GM21737 (cell line): ENCODE measurements around the gene TBCE.
"Not testable (repeated sequence)": the region's sequence is repeated elsewhere in the genome, so short reads cannot be mapped to it uniquely, and the experiment has no call there.

Experiments used
- ATAC-seq: cut with Tn5 transposase; IDR thresholded peaks from one replicate; pipeline ENCODE4 v1.9.1; 2021; ENCODE audit warnings: mild to moderate bottlenecking, moderate library complexity; ENCODE audit not compliant: unreplicated experiment

The TBCE gene

DNA sequence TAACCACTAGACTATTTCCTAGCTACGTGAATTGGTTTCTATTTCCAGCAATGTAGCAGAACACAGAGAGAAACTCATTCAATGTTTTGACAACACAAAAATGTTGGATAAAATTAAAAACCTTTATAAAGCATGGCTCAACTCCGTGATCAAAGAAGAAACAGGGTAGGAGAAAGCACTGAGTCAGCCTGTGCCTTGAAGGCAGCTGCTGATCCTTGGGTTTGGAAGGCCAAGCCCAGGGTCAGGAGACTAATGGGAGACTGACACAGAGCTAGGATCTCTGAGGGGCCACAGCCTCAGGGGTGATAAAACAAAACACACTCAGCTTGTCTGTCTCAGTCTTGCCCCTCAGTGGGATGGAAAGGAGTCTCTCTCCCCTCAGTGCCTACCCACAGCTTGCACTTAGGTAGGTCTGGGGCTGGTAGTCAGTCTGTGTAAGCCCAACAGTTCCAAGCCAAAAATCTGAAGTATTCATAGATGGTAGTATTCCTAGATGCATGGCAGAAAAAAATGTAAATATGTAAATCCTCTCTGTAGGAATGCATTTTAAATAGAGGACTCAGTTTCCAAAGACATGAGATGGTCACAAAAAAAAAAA, 83.8 kb downstream of the TBCE start:
- ATAC-seq = no peak

DNA sequence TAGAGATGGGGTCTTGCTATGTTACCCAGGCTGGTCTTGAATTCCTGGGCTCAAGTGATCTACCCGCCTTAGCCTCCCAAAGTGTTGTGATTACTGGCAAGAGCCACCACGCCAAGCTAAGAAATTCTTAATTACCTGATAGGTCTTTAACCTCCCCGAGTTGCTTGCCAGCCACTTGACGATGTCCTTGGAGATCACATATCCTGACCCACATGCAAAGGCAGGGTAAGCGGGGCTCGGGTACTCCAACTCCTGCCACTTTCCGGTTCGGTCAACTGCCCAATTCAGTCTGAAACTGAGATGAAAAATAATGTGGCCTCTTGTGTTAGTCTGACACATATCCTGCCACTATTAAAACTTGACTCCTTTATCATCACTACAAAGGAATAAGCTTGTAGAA, 86.8 kb downstream of the TBCE start:
- no peak for ATAC-seq

DNA sequence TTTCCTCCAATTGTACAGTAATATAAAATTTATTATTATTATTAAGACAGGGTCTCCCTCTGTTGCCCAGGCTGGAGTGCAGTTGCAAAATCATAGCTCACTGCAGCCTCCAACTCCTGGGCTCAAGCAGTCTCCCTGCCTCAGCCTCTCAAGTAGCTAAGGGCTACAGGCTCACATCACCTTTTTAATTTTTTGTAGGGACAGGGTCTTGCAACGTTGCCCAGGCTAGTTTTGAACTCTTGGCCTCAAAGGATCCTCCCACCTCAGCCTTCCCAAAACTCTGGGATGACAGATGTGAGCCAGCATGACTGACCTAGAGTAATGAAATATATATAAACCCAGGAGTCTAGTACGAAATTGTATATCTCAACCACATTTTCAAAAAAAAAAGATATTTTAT, 87.9 kb downstream of the TBCE start:
- ATAC-seq = no peak

DNA sequence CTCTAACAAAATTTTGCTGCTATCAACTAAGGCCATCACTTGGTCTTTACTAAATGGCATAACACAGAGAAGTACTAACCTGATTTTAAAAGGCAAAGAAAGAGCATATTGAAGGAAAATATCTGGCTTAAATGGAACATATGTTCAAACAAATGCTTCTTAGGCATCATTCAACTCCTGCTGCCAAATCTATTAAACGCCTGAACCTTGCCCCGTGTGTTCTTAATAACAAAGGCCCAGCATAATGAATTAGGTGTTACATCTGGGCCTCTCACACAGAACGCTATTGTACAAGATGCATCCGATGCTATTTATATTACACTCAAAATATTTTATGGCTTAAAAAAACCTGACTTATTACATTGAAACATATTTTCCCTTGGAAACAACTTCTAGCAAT, 88.6 kb downstream of the TBCE start:
- ATAC-seq = no peak

DNA sequence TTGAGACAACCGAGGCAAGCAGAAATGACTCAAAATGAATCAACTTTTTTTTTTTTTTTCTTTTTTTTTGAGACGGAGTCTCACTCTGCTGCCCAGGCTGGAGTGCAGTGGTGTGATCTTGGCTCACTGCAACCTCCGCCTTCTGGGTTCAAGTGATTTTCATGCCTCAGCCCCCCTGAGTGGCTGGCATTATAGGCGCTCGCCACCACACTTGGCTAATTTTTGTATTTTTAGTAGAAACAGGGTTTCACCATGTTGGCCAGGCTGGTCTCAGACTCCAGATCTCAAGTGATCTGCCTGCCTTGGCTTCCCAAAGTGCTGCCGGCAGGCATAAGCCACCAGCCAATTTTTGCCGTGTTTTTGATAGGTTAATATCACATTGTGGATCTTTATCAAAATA, 90.6 kb downstream of the TBCE start:
- ATAC-seq = not testable (repeated sequence)

DNA sequence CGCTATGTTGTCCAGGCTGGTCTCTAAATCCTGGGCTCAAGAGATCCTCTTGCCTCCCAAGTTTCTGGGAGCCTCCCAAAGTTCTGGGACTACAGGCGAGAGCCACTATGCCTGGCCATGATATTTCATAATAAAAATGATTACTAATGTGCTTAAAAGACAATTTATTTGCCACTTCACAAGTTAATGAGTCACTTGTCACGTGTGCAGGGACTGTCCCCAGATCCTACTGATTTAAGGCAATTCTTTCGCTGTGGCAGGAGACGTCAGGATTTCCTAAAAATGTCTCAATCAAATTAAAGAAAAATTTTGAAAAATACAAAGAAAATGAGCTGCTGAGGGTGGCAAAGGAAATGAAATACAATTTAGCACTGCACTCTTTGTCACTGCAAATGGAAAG, 93.5 kb downstream of the TBCE start:
- no peak for ATAC-seq

DNA sequence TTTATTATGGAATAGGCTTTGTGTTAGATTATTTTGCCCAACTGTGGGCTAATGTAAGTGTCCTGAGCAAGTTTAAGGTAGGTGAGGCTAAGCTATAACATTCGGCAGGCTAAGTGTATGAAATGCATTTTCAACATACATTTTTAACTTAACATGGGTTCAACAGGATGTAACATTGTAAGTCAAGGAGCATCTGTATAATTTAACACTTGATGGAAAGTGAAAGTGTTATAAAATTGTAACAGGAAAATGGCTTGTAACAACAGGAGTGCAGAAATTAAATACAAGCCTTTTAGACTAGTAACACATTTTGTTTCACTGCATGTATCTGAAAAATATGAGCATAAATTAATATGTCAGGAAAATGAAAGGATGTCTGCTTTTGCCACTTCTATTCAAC, 94.7 kb downstream of the TBCE start:
- ATAC-seq = no peak

DNA sequence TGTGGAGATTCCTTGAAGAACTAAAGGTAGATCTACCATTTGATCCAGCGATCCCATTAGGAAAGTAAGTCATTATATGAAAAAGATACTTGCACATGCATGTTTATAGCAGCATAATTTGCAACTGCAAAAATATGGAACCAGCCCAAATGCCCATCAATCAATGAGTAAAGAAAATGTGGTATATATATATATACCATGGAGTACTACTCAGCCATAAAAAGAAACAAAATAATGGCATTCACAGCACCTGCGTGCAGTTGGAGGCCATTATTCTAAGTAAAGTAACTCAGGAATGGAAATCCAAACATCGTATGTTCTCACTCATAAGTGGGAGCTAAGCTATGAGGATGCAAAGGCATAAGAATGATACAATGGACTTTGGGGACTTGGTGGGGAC, 95.6 kb downstream of the TBCE start:
- ATAC-seq = not testable (repeated sequence)

DNA sequence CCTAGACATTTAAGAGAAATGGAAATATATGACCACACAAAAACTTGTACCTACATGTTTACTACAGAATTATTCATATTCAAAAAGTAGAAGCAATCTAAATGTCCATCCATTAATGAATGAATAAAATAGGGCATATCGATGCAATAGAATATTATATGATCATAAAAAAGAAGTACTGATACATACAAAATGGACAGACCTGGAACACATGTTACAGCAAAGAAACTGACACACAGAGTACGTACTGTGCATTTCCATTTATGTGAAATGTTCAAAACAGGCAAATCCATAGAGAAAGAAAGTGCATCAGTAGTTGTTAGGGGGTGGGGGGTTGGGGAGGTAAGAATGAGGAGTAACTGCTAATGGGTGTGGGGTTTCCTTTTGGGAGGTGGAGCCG, 97.8 kb downstream of the TBCE start:
- no peak for ATAC-seq

DNA sequence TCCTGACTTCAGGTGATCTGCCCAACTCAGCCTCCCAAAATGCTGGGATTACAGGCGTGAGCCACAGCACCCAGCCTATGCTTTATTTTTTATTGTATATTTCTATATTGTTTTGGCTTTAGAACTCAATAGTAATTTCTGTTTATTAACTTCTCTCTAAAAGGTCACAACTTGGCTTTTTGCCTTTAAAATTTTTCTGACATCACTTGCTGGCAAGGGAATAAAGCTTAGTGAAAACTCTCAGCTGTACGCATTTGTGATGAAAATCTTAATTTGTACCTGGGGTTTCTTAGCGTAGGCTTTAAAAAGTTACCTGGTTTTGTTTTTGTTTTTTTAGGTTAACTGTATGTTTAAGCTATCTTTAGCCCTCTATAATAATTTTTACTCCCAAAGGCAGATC, 100.8 kb downstream of the TBCE start:
- ATAC-seq = no peak

DNA sequence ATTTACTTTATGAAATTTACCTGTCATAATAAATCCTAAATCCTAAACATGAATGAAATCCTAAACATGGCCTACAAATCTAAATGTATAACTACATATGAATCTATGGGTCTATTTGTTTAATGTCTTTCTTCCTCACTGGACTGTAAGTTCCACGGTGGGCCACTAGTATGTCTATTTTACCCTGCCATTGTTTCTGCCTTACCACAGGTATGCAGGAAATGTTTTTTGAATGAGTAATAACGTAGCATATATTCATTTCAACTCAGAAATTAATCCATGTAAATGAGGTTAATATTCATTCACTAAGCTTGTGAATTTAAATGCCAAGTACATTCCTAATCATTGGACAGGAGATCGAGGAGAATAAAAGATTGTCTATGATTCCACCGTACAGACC, 101.7 kb downstream of the TBCE start:
- ATAC-seq = no peak

DNA sequence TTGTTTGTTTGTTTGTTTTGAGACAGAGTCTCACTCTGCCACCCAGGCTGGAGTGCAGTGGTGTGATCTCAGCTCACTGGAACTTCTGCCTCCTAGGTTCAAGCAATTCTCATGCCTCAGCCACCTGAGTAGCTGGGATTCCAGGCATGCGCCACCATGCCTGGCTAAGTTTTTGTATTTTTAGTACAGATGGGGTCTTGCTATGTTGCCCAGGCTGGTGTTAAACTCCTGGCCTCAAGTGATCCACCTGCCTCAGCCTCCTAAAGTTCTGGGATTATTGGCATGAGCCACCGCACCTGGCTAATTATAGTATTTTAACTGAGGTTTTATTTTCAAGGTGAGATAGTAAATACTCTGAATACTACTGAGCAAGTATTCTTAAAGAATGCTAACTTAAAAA, 102.7 kb downstream of the TBCE start:
- ATAC-seq = not testable (repeated sequence)

DNA sequence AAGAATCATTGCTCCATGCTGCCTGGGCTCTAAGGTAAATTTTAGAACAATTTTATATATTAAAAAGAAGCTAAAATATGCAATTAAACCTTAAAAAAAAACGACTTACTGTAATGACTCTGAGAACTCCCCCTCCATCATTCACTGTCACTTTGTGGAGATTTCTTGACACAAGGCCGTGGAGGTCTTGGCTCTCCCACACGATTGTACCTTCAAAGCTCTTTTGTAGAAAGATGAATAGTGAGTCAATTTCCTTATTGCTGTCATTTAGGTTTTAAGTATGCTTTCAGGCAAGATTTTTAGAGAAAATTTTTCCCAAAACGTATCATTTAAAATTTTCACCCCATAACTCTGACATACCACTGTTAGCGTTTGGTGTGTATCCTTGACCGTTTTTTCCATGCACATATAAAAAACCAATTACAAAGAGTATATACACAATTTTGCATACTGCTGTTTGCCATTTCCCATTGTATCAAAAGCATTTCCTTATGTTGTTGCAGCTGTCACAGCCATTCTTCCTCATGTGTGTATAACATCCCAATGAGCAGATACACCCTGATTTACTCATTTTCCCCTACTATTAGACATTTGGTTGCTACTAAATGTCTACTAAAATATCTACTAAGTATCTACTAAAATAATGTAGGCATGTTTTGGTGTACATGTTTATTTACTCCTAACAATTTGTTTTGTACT, 103.7 kb downstream of the TBCE start:
- ATAC-seq = no peak

DNA sequence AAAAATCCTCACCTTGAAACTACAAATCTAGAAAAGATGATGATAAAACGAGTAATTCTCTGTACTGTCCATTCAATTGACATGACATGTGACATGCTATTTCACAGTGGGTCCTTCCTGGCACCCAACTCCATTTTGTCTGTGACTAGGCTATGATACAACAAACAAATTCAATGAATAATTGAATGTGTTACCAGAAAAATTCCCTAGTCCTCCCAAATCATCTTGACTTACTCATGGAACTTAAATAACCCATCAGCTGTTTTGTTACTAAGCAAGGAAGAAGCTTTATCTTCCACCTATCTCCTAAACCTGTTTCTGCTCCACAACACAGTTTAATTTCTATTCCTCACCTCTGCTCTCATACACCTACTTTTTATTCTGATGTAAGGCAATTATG, 106.6 kb downstream of the TBCE start:
- ATAC-seq = no peak

DNA sequence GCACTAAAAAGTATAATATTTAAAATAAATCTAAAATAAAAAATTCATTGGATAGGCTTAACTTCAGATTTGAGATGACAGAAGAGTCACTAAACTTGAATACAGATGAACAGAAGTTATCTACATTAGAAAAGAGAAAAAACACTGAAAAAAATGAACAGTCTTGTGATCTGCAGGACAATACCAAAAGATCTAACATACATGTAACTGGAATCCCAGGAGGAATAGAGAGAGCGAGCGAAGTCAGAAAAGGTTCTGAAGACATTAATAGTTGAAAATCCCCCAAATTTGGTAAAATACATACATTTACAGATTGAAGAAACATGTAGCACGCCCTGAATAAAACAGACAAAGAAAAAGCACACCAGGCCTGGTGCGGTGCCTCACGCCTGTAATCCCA, 115.9 kb downstream of the TBCE start:
- ATAC-seq = no peak

DNA sequence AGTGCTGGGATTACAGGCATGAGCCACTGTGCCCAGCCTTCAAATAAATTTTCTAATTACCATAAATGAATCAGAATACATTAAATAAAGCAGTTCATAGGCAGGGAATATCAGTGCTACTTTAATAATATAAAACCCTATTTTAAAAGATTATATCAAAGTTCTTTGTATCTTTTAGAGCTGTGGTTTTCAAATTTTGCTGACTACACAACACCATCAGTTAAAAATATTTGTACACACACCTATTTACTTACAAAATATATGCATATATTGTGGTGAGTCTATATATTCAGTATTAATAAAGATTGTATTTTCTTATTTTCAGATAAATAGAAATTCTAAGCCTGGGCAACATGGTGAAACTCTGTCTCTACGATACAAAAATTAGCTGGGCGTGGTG, 118.3 kb downstream of the TBCE start:
- ATAC-seq = no peak

DNA sequence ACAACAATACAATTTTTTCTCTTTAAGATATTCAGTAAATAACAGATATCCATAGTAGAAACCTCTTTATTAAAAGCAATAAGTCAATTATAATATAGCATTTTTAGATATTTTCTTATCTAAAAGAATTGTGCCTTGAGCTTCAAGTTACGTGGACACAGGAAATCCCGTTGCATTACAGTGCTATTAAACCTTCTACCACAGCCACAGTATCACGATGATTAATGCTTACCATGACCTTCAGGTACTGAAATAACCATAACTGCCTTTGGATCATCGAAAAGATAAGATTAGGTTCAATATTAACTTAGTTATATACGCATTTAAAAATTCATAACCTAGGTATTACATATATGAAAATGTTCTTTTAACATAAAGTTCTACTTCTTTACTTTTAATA, 119.1 kb downstream of the TBCE start:
- no peak for ATAC-seq

DNA sequence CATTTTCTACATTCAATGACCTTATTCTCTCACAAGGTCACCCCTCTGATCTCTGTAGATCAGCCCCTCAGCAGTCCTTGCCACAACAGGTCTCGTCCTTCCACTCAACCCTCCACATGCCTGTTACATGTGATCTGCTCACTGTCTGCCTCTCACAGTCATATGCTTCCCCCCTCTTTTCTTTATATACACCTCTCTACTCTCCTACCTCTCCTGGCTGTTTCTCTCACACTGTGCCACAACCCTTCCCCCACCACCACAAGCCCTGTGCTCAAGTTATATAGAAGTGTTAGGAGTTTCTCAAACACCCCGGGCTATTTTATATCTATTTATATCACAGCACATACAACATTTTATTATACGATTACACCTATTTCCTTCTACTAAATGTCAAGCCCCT, 124.4 kb downstream of the TBCE start:
- no peak for ATAC-seq

DNA sequence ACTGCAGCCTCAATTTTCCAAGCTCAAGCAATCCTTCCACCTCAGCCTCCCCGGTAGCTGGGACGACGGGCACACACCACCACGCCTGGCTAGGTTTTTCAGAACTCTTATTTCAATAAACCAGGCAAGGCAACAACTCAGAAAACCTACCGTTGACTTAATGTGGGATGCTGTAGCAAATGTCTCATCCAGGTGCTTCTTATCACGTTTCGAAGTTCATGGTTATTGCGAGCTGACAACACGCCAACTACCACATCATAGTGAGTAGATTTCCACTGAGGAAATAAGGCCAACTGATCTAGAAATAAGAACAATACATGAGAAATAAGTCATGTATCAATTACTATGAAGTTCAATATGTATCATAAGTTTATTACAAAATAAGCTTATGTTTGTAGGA, 127.3 kb downstream of the TBCE start:
- ATAC-seq = no peak

DNA sequence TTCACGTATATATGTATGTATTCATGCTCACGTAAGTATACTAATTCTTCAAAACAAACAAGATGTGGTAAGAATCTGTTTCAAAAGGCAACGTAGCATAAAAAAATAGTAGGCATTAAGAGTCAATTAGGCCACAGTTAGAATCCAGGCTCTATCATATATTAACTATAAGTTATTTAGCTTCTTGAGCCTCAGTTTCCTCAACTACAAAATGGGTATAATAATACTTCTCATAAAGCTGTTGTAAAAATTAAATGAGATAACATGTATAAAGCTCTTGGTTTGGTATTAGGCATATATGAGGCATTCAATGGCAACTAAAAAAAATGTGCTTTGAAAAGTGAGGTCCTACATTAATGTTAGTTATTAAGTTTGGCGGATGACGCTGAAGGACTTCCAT, 127.8 kb downstream of the TBCE start:
- ATAC-seq = no peak

DNA sequence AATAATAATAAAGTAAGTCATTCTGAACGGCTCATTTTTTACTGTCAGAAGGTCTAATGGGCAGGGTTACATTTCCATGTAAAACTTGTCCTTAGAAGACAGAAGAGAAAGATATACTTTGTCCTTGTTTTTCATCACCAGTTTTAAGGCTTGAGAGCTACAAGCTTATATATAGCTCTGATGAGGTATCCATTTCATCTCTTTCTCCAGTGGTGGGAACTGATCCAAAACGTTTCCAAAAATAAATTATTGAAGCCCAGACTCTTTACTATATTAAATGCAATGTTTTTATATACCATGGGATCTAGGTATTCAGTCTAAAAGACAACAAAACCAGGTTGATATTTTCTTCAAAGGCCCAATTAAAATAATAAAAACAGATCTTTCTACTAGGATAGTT, 128.3 kb downstream of the TBCE start:
- ATAC-seq = no peak

DNA sequence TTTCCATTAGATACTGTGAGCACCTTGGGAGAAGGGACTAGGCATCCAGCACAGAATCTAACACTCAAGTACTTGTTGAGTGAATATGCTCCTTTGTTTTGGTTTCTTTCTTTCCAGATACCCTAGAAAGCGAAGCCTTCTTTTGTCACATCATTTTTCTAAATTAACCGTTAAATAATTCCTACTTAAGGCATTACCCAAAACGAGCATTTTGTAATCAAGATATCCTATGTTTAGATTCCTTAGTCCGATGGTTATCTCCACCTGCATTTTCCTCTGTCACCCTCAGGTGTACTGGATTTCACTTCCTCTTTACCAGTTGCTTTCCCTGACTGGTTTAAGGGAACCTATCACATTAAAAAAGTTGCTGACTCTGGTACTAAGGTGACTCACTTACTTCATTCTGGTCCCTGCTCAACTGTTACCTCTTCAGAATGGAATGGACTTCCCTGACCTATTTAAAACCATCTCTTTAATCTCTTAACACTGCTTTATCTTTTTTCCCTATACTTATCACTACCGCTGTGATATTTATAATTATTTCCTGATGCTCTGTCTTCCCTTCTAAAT, 133.8 kb downstream of the TBCE start:
- ATAC-seq = no peak
